Measurements from ENCODE around the gene RAB3A. TPM values are rescaled to one million over a fixed set of nuclear protein-coding genes. Genes with fewer than 3 reads are reported as not detected.

Gene RAB3A
- total RNA-seq, 2 donors from 2014 or later = 2.5 to 6.0 TPM

DNA sequence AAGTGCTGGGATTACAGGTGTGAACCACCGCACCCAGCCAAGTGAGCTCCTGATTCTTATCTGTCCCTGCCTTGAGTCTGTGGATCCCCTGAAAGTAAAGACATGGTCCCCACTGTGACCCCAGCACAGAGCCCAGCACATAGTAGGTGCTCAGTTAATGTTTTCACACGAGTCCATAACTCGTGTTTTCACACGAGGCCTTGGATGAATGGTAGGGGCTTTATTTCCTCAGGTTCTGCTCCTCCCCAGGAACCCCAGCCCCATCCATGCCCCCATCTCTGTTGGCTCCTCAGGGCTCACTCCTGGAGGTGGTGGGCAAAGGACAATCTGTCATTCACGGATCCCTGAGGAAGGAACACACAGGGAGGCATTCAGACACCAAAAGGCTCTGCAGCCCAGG lies 46.0 kb upstream of the RAB3A start:
- Histone ChIP-seq H3K27me3 (replicated peaks; ENCODE audit: insufficient read depth) (no peaks in the 10 kb centered on the region), H3K27ac (no peak overlapping the region), H3K36me3 (no peaks in the 10 kb centered on the region), H3K9me3 (no peaks in the 10 kb centered on the region), H3K4me1 (replicated peaks) (no peaks in the 10 kb centered on the region), H3K4me3 (no peak overlapping the region)
- TF ChIP-seq POLR2A (IDR thresholded peaks at IDR 0.05) = no peak
- TF ChIP-seq, protein P1, sequence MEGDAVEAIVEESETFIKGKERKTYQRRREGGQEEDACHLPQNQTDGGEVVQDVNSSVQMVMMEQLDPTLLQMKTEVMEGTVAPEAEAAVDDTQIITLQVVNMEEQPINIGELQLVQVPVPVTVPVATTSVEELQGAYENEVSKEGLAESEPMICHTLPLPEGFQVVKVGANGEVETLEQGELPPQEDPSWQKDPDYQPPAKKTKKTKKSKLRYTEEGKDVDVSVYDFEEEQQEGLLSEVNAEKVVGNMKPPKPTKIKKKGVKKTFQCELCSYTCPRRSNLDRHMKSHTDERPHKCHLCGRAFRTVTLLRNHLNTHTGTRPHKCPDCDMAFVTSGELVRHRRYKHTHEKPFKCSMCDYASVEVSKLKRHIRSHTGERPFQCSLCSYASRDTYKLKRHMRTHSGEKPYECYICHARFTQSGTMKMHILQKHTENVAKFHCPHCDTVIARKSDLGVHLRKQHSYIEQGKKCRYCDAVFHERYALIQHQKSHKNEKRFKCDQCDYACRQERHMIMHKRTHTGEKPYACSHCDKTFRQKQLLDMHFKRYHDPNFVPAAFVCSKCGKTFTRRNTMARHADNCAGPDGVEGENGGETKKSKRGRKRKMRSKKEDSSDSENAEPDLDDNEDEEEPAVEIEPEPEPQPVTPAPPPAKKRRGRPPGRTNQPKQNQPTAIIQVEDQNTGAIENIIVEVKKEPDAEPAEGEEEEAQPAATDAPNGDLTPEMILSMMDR (IDR thresholded peaks at IDR 0.05) = no peak
- TF ChIP-seq POLR2AphosphoS5 (IDR thresholded peaks at IDR 0.05) = no peak
- intact Hi-C loops (cut with DNase I) = loop anchor here (2.0 to 5.0 kb wide), 3 partner anchors 41 to 138 kb away; partner anchors contain the start of gene MPV17L2
- no peak for DNase-seq (ENCODE audit: low spot score)
- 93% methylated on average over 5 of the region's 5 CpGs for WGBS

DNA sequence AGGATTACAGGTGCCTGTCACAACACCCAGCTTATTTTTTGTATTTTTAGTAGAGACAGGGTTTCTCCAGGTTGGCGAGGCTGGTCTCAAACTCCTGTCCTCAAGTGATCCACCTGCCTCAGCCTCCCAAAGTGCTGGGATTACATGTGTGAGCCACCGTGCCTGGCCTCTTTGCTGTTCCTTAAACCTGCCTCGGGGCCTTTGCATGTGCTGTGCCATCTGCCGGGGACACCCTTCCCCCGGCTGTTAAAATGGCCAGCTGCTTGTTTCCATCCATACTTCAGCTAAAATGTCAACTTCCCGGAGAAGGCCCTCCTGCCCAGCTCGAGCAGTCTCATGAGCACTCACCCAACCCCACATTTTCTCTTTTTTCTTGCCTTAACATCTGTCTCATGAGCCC lies 41.5 kb upstream of the RAB3A start:
- intact Hi-C loops (cut with DNase I) = no loop called here
- Histone ChIP-seq H3K9me3 (no peaks in the 10 kb centered on the region), H3K4me3 (no peak overlapping the region), H3K4me1 (replicated peaks) (no peaks in the 10 kb centered on the region), H3K27ac (no peak overlapping the region), H3K27me3 (replicated peaks; ENCODE audit: insufficient read depth) (no peaks in the 10 kb centered on the region), H3K36me3 (no peaks in the 10 kb centered on the region)
- WGBS = 73% methylated on average over 7 of the region's 7 CpGs
- TF ChIP-seq POLR2A (IDR thresholded peaks at IDR 0.05) (no peak), POLR2AphosphoS5 (IDR thresholded peaks at IDR 0.05) (no peak)
- TF ChIP-seq, protein P1 (IDR thresholded peaks at IDR 0.05) = no peak
- no peak for DNase-seq (ENCODE audit: low spot score)

GRCh38 chr19:18239303-18239702 lies 35.5 kb upstream of the RAB3A start:
- H3K4me1 ChIP-seq (replicated peaks) = no peaks in the 10 kb centered on the region
- no peak for DNase-seq (ENCODE audit: low spot score)
- no peaks in the 10 kb centered on the region for H3K9me3 ChIP-seq
- no peak overlapping the region for H3K27ac ChIP-seq
- peaks cover 3% of the 10 kb centered on the region for H3K27me3 ChIP-seq (replicated peaks; ENCODE audit: insufficient read depth)
- WGBS = 29% methylated on average over 12 of the region's 12 CpGs
- TF ChIP-seq POLR2A (IDR thresholded peaks at IDR 0.05) (no peak), POLR2AphosphoS5 (IDR thresholded peaks at IDR 0.05) (no peak)
- TF ChIP-seq, protein P1 (IDR thresholded peaks at IDR 0.05) = no peak
- H3K4me3 ChIP-seq = no peak overlapping the region
- no peaks in the 10 kb centered on the region for H3K36me3 ChIP-seq
- intact Hi-C loops (cut with DNase I) = no loop called here

DNA sequence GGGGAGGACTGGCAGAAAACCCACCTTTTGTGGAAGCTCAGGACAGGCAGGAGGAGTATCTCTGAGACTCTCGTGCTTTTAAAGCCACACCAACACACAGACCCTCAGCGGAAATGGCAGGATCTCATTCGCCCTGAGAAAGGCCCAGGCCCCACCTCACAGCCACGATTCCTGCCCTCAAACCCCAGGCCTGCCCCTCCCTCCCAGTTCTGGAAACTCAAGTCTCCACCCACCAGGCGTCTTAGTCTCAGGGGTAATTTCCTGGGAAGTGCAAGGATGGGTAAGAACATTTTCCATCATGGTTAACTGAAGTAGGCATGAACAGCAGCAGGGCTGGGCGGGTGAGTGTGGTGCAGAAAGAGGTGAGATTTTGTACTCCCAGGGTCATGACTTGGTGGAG lies 30.4 kb upstream of the RAB3A start:
- Histone ChIP-seq H3K27me3 (replicated peaks; ENCODE audit: insufficient read depth) (peaks cover 10% of the 10 kb centered on the region), H3K9me3 (no peaks in the 10 kb centered on the region), H3K4me1 (replicated peaks) (no peaks in the 10 kb centered on the region), H3K4me3 (no peak overlapping the region), H3K36me3 (no peaks in the 10 kb centered on the region), H3K27ac (no peak overlapping the region)
- intact Hi-C loops (cut with DNase I) = no loop called here
- no peak for DNase-seq (ENCODE audit: low spot score)
- WGBS = 29% methylated on average over 6 of the region's 6 CpGs
- TF ChIP-seq POLR2A (IDR thresholded peaks at IDR 0.05) (no peak), POLR2AphosphoS5 (IDR thresholded peaks at IDR 0.05) (no peak)
- TF ChIP-seq, protein P1 (IDR thresholded peaks at IDR 0.05) = no peak

DNA sequence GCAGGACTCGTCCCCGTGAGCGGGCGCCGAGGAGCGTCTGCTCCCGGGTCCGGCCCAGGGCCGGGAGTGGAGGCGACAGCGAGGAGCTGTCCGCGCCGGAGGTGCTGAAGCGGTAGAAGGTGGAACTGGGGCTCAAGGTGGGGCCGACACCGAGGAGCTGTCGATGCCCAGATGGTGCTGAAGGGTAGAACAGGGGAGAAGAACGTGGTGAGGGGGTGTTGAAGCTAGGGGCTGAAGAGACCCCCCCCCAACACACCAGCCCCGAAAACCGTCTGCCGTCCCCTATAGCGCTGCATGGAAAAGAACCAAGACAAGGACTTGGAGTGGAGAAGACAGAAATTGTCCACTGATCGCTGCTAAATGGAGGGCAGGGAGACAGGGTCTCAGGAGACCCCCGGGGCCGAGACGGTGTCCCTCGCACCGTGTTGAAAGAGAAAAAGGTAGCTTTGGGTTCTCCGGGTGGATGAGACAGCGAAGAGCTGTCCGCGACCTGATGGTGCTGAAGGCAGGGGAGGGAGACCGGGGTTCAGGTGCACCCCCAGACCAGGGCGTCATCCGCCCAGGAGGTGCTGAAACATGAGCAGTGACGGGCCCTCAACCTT lies 29.5 kb upstream of the RAB3A start:
- no peak for DNase-seq (ENCODE audit: low spot score)
- Histone ChIP-seq H3K4me1 (replicated peaks) (no peaks in the 10 kb centered on the region), H3K36me3 (no peaks in the 10 kb centered on the region), H3K9me3 (no peaks in the 10 kb centered on the region), H3K27ac (no peak overlapping the region), H3K4me3 (no peak overlapping the region), H3K27me3 (replicated peaks; ENCODE audit: insufficient read depth) (peaks cover 10% of the 10 kb centered on the region)
- WGBS = 20% methylated on average over 36 of the region's 37 CpGs
- intact Hi-C loops (cut with DNase I) = no loop called here
- TF ChIP-seq POLR2AphosphoS5 (IDR thresholded peaks at IDR 0.05) (no peak), POLR2A (IDR thresholded peaks at IDR 0.05) (no peak)
- TF ChIP-seq, protein P1 (IDR thresholded peaks at IDR 0.05) = no peak

All from prostate gland (tissue), 2 donors.